Esophagus (tissue), 2 donors: Measurements from ENCODE around the gene GLP1R. TPM values are rescaled to one million over a fixed set of nuclear protein-coding genes. Genes with fewer than 3 reads are reported as not detected.

Source experiments
- H3K27ac ChIP-seq, 2 donors: one replicate each; pipeline ENCODE4 v1.5.1; 2013; ENCODE audit warnings: low read depth in 2 of 2, mild to moderate bottlenecking in 2 of 2, inconsistent platforms in 1 of 2, low read length in 1 of 2, moderate library complexity in 1 of 2
- H3K27me3 ChIP-seq, 2 donors: one replicate each; pipeline ENCODE4 v1.6.1; 2013; ENCODE audit warnings: low read length in 2 of 2, control low read depth in 1 of 2, mild to moderate bottlenecking in 1 of 2; ENCODE audit not compliant: insufficient read depth in 2 of 2, control insufficient read depth in 1 of 2
- H3K36me3 ChIP-seq, 2 donors: one replicate each; pipeline ENCODE4 v1.6.1; 2013; ENCODE audit warnings: low read length in 1 of 2; ENCODE audit not compliant: control insufficient read depth in 2 of 2, insufficient read depth in 2 of 2
- H3K4me1 ChIP-seq, 2 donors: one replicate each; pipeline ENCODE4 v1.6.1; 2013; ENCODE audit warnings: low read length in 1 of 2; ENCODE audit not compliant: control insufficient read depth in 2 of 2, insufficient read depth in 2 of 2
- H3K4me3 ChIP-seq, 2 donors: one replicate each; pipeline ENCODE4 v1.5.1; 2013; ENCODE audit warnings: low read length in 2 of 2, mild to moderate bottlenecking in 2 of 2, low read depth in 1 of 2, moderate library complexity in 1 of 2
- H3K9me3 ChIP-seq, 2 donors: one replicate each; pipeline ENCODE4 v1.6.1; 2013; ENCODE audit warnings: mild to moderate bottlenecking in 2 of 2, low read depth in 1 of 2, low read length in 1 of 2, moderate library complexity in 1 of 2; ENCODE audit not compliant: control insufficient read depth in 2 of 2, insufficient read depth in 1 of 2
- WGBS, 2 donors: extraction: QIAGEN DNeasy Blood & Tissue Kit; methylation state at CpG; one replicate each; pipeline ENCODE4 v1.1.7; 2013; 5-methylcytosine and 5-hydroxymethylcytosine counted together
- polyA plus RNA-seq, 2 donors: library from polyadenylated mRNA; stranded (reverse); fragments of 200-250 nt; gene quantifications; one replicate each; pipeline ENCODE4 v1.2.3, GENCODE V29; 2013
- donor health status: healthy with polysubstance abuse.
- donor health status: Bipolar disorder and iron deficiency.

GLP1R gene
- polyA plus RNA-seq, 2 donors = not detected

DNA sequence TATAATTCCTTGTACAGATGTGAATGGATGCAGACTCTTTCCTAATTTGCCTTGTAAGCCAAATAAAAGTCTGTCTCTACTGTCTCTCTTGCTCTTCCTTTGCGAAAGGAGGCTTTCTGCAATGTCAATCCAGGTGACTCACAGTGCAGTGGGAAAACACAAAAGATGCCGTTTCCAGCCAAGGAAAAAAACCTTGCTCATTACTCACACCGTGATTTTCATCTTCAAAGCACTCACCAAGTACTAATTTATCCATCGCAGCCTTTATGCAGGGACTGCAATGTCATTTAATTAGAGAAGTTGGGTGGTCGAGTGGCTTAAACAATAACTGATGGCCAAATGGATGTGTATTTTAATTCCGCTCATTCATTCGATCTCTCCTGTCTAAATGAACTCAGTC is 42.6 kb downstream of the GLP1R start:
- no peaks in the 10 kb centered on the region for H3K9me3 ChIP-seq
- no peaks in the 10 kb centered on the region for H3K4me1 ChIP-seq
- H3K4me3 ChIP-seq = no peak overlapping the region
- H3K27me3 ChIP-seq = no peaks in the 10 kb centered on the region
- WGBS, 2 donors = 53 to 67% methylated on average over 7 of the region's 7 CpGs
- no peaks in the 10 kb centered on the region for H3K36me3 ChIP-seq
- no peak overlapping the region for H3K27ac ChIP-seq

DNA sequence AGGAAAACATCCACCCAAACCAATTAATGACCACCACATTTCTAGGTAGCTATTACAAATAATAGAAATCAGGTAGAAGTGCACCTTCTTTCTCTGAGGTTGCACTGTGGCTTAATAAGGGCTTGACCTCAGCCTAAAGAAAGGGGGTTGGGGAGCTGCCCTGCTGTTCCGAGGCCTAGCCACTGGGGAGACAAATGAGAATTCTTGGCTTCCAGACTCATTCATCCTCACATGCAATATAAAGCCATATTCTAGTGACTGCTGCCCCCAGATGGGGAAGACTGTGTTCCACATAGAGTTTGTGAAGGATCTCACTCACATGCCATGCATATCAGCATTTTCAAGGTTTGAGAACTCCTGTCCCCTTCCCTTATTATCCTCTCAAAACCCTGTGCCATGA is 43.5 kb downstream of the GLP1R start:
- Histone ChIP-seq H3K27me3 (no peaks in the 10 kb centered on the region), H3K9me3 (no peaks in the 10 kb centered on the region), H3K27ac (no peak overlapping the region), H3K4me3 (no peak overlapping the region), H3K36me3 (no peaks in the 10 kb centered on the region), H3K4me1 (no peaks in the 10 kb centered on the region)
- 57 to 63% methylated on average over 1 of the region's 1 CpG for WGBS, 2 donors

DNA sequence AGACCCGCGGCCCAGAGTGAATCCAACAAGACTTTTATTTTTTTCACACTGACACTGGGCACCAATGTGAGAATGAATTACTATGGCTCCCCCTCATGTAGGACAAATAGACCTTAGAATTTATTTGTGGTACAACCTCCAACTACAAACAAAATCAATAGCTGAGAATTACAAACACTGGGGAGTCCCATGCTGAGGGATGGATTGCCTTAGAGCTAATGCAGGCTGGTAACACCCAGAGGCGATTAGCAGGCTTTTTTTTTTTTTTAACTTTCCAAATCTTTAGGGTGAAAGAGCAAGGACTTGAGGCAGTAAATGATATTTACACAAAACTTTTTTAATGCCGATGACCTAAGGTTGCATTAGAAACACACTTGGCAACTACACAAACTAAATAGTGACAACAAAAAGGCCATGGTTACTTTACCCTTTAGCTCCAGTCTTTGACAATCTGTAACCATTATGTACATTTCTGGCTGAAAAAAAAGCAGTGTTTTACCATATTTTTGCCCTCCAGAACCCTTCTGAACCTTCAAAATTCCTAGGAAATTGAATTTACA is 44.6 kb downstream of the GLP1R start:
- Histone ChIP-seq H3K27me3 (no peaks in the 10 kb centered on the region), H3K4me3 (no peak overlapping the region), H3K4me1 (no peaks in the 10 kb centered on the region), H3K27ac (no peak overlapping the region), H3K36me3 (no peaks in the 10 kb centered on the region), H3K9me3 (no peaks in the 10 kb centered on the region)
- 77 to 80% methylated on average over 4 of the region's 4 CpGs for WGBS, 2 donors

DNA sequence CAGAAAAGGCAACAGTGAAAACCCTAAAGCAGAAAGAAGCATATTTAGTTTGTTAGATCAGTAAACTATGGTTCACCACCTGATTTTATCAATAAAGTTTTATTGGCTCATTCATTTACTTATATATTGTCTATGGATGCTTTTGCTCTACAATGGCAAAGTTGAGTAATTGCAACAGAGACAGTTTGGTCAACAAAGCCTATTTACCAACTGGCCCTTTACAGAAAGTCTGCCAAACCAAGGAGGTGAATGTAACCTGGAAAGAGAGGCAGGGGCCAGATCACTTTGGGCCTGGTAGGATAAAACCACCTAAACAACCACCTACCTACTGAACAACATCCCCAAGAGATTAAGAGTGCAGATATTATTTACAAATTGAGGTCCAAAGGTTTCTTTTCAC is 47.0 kb downstream of the GLP1R start:
- Histone ChIP-seq H3K27ac (no peak overlapping the region), H3K4me1 (no peaks in the 10 kb centered on the region), H3K27me3 (no peaks in the 10 kb centered on the region), H3K36me3 (no peaks in the 10 kb centered on the region), H3K9me3 (no peaks in the 10 kb centered on the region), H3K4me3 (no peak overlapping the region)

DNA sequence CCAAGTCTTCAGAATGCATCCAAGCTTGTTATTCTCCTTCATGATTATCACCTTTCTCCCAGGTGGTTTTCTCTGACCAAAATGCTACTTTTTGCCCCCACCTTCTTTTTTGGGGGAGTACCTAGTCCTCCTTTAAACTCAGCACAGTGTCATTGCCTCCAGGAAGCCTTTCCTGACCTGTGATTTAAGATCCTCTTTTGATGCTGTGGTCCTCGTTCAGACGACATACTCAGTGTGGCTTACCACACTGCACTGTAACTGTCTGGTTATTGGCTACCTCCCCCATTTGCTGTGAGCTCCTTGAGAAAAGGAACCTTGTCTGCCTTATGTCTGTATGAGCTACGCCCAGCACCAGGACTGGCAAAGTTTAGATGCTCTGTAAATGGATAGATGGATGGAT is 51.8 kb downstream of the GLP1R start:
- H3K4me1 ChIP-seq = no peaks in the 10 kb centered on the region
- H3K36me3 ChIP-seq = peaks cover 0 to 2% of the 10 kb centered on the region in 2 donors
- H3K27me3 ChIP-seq = no peaks in the 10 kb centered on the region
- H3K4me3 ChIP-seq = no peak overlapping the region
- 67 to 74% methylated on average over 3 of the region's 3 CpGs for WGBS, 2 donors
- H3K9me3 ChIP-seq = no peaks in the 10 kb centered on the region
- H3K27ac ChIP-seq = no peak overlapping the region

DNA sequence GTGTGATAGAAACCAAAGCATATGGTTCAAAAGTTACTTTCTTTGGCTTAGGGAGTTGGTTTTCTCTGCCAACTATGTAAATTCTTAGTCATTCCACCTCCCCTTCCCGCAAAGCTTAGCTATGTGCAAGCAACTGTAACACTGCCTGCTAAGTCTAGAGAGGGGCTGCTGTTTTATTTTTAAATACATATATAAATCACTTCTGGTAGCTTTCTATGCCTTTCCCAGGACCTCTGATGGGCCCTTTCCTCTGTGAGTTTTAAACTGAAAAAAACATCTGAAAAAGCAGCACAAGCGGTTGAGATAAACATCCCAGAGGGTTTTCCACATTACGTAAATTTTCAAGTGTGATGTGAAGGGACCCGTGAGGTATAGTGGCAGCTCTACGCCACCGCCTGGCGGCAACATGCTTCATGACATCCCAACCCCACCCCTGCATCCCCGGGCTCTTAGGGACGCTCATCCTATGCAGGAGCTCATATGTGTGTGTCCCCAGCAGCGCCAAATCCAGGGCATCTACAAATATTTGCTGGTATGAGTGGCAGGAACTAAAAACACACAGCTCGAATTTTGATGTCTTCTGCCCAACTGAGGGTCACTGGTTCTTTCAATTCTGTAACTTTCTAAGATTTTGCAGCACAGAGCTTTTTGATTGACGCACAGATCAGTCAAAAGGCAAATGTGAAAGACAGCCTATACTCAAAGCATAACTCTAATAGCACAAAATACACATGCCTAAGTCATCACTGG is 53.7 kb downstream of the GLP1R start:
- H3K4me3 ChIP-seq = no peak overlapping the region
- H3K36me3 ChIP-seq = peaks cover 0 to 5% of the 10 kb centered on the region in 2 donors
- no peak overlapping the region for H3K27ac ChIP-seq
- H3K4me1 ChIP-seq = no peaks in the 10 kb centered on the region
- WGBS, 2 donors = 61 to 64% methylated on average over 12 of the region's 12 CpGs
- no peaks in the 10 kb centered on the region for H3K27me3 ChIP-seq
- no peaks in the 10 kb centered on the region for H3K9me3 ChIP-seq

DNA sequence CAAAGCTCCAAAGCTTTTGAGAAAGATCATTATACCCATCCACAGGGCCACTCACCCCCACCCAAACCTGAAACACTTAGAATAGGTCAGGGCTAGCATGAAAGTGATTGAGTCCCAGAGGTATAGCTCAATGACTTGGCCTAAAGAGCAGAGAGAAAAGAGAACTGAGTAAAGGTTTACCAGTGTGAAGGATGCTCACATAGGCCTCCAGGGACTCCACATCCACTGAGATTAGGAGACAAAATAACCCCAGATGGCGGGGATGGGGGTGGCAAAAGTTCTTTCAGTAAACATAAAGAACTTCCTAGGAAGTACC is 54.2 kb downstream of the GLP1R start:
- Histone ChIP-seq H3K27ac (no peak overlapping the region), H3K36me3 (peaks cover 0 to 5% of the 10 kb centered on the region in 2 donors), H3K27me3 (no peaks in the 10 kb centered on the region), H3K4me3 (no peak overlapping the region), H3K4me1 (no peaks in the 10 kb centered on the region), H3K9me3 (no peaks in the 10 kb centered on the region)
- 92 to 94% methylated on average over 1 of the region's 1 CpG for WGBS, 2 donors

DNA sequence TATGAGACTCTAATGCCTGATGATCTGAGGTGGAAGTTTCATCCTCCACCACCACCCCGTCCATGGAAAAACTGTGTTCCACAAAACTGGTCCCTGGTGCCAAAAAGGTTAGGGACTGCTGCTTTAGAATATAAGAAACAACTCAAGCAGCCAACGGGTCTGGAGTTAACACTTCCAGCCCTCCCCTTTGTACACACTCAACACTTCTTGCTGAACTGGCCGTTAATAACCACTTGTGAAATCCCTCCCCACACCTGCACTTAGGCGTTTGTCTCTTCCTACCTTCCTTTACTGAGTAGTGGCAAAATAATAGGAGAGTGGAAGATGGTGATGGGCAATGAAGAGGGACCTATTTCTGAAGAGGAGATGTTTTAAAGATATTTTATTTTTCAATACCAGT is 55.9 kb downstream of the GLP1R start:
- H3K27me3 ChIP-seq = no peaks in the 10 kb centered on the region
- no peaks in the 10 kb centered on the region for H3K4me1 ChIP-seq
- H3K27ac ChIP-seq = no peak overlapping the region
- WGBS, 2 donors = 75% methylated on average over 4 of the region's 4 CpGs
- H3K4me3 ChIP-seq = no peak overlapping the region
- H3K36me3 ChIP-seq = peaks cover 0 to 7% of the 10 kb centered on the region in 2 donors
- H3K9me3 ChIP-seq = no peaks in the 10 kb centered on the region

DNA sequence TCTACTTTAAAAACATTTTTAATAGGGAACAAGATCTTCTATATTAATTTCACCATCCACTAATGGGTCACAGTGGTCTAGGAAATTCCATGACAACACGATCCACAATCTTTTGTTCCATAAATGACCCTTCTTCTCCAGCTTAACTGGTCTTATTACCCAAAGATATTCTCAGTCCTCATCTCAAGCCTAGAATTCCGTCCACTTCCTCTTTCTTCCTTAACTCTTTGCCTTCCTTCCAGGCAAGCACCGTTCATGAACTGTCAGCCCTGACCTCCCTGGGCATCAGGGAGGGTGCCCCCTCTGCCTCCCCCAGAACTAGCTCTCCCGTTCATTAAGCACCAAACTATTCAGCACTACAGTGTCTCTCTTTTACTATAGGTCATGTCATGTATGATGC is 58.5 kb downstream of the GLP1R start:
- H3K27ac ChIP-seq = no peak overlapping the region
- peaks cover 0 to 7% of the 10 kb centered on the region in 2 donors for H3K36me3 ChIP-seq
- no peaks in the 10 kb centered on the region for H3K4me1 ChIP-seq
- 86 to 90% methylated on average over 4 of the region's 4 CpGs for WGBS, 2 donors
- H3K9me3 ChIP-seq = no peaks in the 10 kb centered on the region
- no peak overlapping the region for H3K4me3 ChIP-seq
- H3K27me3 ChIP-seq = no peaks in the 10 kb centered on the region

DNA sequence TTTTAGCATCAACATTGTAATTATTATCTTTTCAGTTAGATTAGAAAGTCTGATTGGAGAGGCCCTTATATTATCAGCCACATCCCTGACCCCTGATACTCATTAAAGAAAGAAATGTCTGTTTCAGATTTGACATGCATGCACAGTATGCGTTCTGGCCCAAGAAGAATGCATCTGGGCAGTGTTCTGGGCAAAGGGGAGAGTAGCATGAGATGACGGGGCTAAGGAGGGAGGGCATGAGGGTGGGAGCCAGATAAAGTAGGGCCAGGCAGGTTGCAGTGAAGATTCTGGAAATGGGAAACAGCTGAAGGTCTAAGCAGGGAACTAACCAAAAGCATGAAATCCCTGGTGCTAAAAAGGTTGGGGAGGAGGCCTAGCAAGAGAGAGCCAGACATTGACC is 59.1 kb downstream of the GLP1R start:
- WGBS, 2 donors = 47% methylated on average over 2 of the region's 2 CpGs
- Histone ChIP-seq H3K4me1 (no peaks in the 10 kb centered on the region), H3K36me3 (peaks cover 0 to 7% of the 10 kb centered on the region in 2 donors), H3K27ac (no peak overlapping the region), H3K4me3 (no peak overlapping the region), H3K27me3 (no peaks in the 10 kb centered on the region), H3K9me3 (no peaks in the 10 kb centered on the region)
